Left lung (tissue), 10 donors: ENCODE results near the gene LDB3. TPM values are rescaled to one million over a fixed set of nuclear protein-coding genes. Genes with fewer than 3 reads are reported as not detected.
"Not testable (repeated sequence)": the region's sequence is repeated elsewhere in the genome, so short reads cannot be mapped to it uniquely, and the experiment has no call there.

ENCODE experiments used
- ATAC-seq: fragments of 200-7000 bp; cut with Tn5 transposase; one replicate; pipeline ENCODE4 v1.9.1; 2020; ENCODE audit warnings: moderate library complexity
- DNase-seq, 4 donors: peaks; one replicate each; pipeline ENCODE4 v3.0.0-alpha.2; 2013 to 2020
- H3K27ac ChIP-seq, 2 donors: fragments of 200-600 bp; sonication (generic) in 1 of 2; one replicate each; pipeline versions ENCODE4 v1.5.0 to v1.8.0; 2020 to 2021
- H3K27me3 ChIP-seq, 2 donors: fragments of 200-600 bp; sonication (generic) in 1 of 2; one replicate each; pipeline versions ENCODE4 v1.5.0 to v1.8.0; 2020 to 2021
- H3K36me3 ChIP-seq, 2 donors: fragments of 200-600 bp; sonication (generic) in 1 of 2; one replicate each; pipeline versions ENCODE4 v1.5.0 to v1.8.0; 2020 to 2021
- H3K4me1 ChIP-seq, 2 donors: fragments of 200-600 bp; one replicate each; pipeline ENCODE4 v1.8.0; 2021
- H3K4me3 ChIP-seq, 2 donors: fragments of 200-600 bp; sonication (generic) in 1 of 2; one replicate each; pipeline versions ENCODE4 v1.5.0 to v1.8.0; 2020 to 2021; ENCODE audit warnings: mild to moderate bottlenecking in 1 of 2
- H3K9me3 ChIP-seq, 2 donors: fragments of 200-600 bp; sonication (generic) in 1 of 2; one replicate each; pipeline versions ENCODE4 v1.5.0 to v1.8.0; 2020 to 2021
- CTCF ChIP-seq, 2 donors: fragments of 200-600 bp; sonication (generic) in 1 of 2; IDR thresholded peaks; one replicate each; pipeline versions ENCODE4 v1.5.0 to v1.8.0; 2021; ENCODE audit warnings: antibody characterized with exemption in 2 of 2
- intact Hi-C, 2 donors: fragments of 100-400 bp; cut with DNase I; formaldehyde crosslinking; loops; one replicate each; pipeline versions ENCODE4 v1.11.2 to v1.14.2; 2022
- polyA plus RNA-seq, 6 donors: library from polyadenylated mRNA; unstranded; fragments of 120-200 nt; gene quantifications; one replicate each; pipeline ENCODE4 v1.2.1, GENCODE V29; 2013; ENCODE audit not compliant: insufficient read length in 6 of 6
- total RNA-seq, 2 donors: library from RNA; stranded (reverse); fragmentation: NEBNext Ultra II Directional; extraction: Animal tissue kit (Norgen Biotek cat#: 25700); gene quantifications; one replicate each; pipeline ENCODE4 v1.2.1, GENCODE V29; 2021
- donor health status: DM: no; HTN: yes; CAD: no.
- donor health status: DM: no; HTN: no; CAD: no.

Gene LDB3
- total and polyA plus RNA-seq, 8 donors: 1.1 to 2.7 (median 1.3) TPM

GRCh38 chr10:86644152-86644793 is 24.0 kb upstream of the LDB3 start:
- no peak overlapping the region for H3K4me3 ChIP-seq
- H3K36me3 ChIP-seq: no peaks in the 10 kb centered on the region
- no peaks in the 10 kb centered on the region for H3K9me3 ChIP-seq
- DNase-seq (no peak), ATAC-seq (no peak)
- H3K4me1 ChIP-seq: peaks cover 0 to 2% of the 10 kb centered on the region in 2 donors
- no peaks in the 10 kb centered on the region for H3K27me3 ChIP-seq
- intact Hi-C loops: no loop called here
- no peak for TF ChIP-seq CTCF (IDR thresholded peaks at IDR 0.05)
- H3K27ac ChIP-seq: no peak overlapping the region

- H3K9me3 ChIP-seq: no peaks in the 10 kb centered on the region
- H3K36me3 ChIP-seq: no peaks in the 10 kb centered on the region
- H3K27ac ChIP-seq: no peak overlapping the region
- intact Hi-C loops: no loop called here
- H3K27me3 ChIP-seq: no peaks in the 10 kb centered on the region
- ATAC-seq: no peak
- DNase-seq: no peak
- no peak for TF ChIP-seq CTCF (IDR thresholded peaks at IDR 0.05)
- H3K4me3 ChIP-seq: no peak overlapping the region
- H3K4me1 ChIP-seq: peaks cover 0 to 5% of the 10 kb centered on the region in 2 donors
Measured at GRCh38 chr10:86644794-86645445, 23.4 kb upstream of the LDB3 start.

- H3K4me3 ChIP-seq, H3K27me3 ChIP-seq, intact Hi-C loops, H3K4me1 ChIP-seq, H3K9me3 ChIP-seq, H3K27ac ChIP-seq, DNase-seq, ATAC-seq, H3K36me3 ChIP-seq: not testable (repeated sequence)
Measured at GRCh38 chr10:86645621-86646165, 22.6 kb upstream of the LDB3 start.

- H3K4me1 ChIP-seq: peaks cover 0 to 5% of the 10 kb centered on the region in 2 donors
Measured at GRCh38 chr10:86646532-86646931, 21.8 kb upstream of the LDB3 start.

GRCh38 chr10:86646933-86647332 is 21.4 kb upstream of the LDB3 start:
- no peaks in the 10 kb centered on the region for H3K36me3 ChIP-seq
- intact Hi-C loops: no loop called here
- ATAC-seq (no peak), DNase-seq (no peak)
- TF ChIP-seq CTCF (IDR thresholded peaks at IDR 0.05): no peak
- no peaks in the 10 kb centered on the region for H3K9me3 ChIP-seq
- H3K27ac ChIP-seq: no peak overlapping the region
- no peaks in the 10 kb centered on the region for H3K27me3 ChIP-seq
- H3K4me3 ChIP-seq: no peak overlapping the region
- H3K4me1 ChIP-seq: peaks cover 0 to 5% of the 10 kb centered on the region in 2 donors

More at GRCh38 chr10:86646532-86646931, 21.8 kb upstream of the LDB3 start:
- ATAC-seq: no peak
- H3K27ac ChIP-seq: no peak overlapping the region
- no peak overlapping the region for H3K4me3 ChIP-seq
- H3K9me3 ChIP-seq: no peaks in the 10 kb centered on the region
- intact Hi-C loops: no loop called here
- no peaks in the 10 kb centered on the region for H3K27me3 ChIP-seq
- DNase-seq: no peak
- TF ChIP-seq CTCF (IDR thresholded peaks at IDR 0.05): no peak
- H3K36me3 ChIP-seq: no peaks in the 10 kb centered on the region
